ENCODE results near the gene KLHL18. TPM values are rescaled to one million over a fixed set of nuclear protein-coding genes. Genes with fewer than 3 reads are reported as not detected.
"Not testable (repeated sequence)": the region's sequence is repeated elsewhere in the genome, so short reads cannot be mapped to it uniquely, and the experiment has no call there.

KLHL18 gene
- total RNA-seq, 1 donor from 2014 or later, result 47.4 TPM

GRCh38 chr3:47288966-47289910 lies 6.5 kb downstream of the KLHL18 start:
- H3K9me3 Mint-ChIP-seq (ENCODE audit: unreplicated experiment), result peaks cover 1% of the 10 kb centered on the region

GRCh38 chr3:47291158-47291753 lies 8.5 kb downstream of the KLHL18 start:
- peaks cover 4% of the 10 kb centered on the region for H3K9me3 Mint-ChIP-seq (ENCODE audit: unreplicated experiment)
- no peaks in the 10 kb centered on the region for H3K27me3 Mint-ChIP-seq (ENCODE audit: unreplicated experiment)
- H3K4me1 Mint-ChIP-seq (ENCODE audit: low read depth, unreplicated experiment), result peaks cover 4% of the 10 kb centered on the region
- DNase-seq, result no peak
- H3K4me3 Mint-ChIP-seq (ENCODE audit: unreplicated experiment), result no peak overlapping the region
- no peak overlapping the region for H3K27ac Mint-ChIP-seq (ENCODE audit: unreplicated experiment)
- no peaks in the 10 kb centered on the region for H3K36me3 Mint-ChIP-seq (ENCODE audit: unreplicated experiment)
- TF ChIP-seq CTCF (IDR thresholded peaks at IDR 0.05; ENCODE audit: partially characterized antibody, unreplicated experiment), result no peak

More at GRCh38 chr3:47288966-47289910, 6.5 kb downstream of the KLHL18 start:
- Mint-ChIP-seq H3K27me3 (ENCODE audit: unreplicated experiment) (no peaks in the 10 kb centered on the region), H3K36me3 (ENCODE audit: unreplicated experiment) (no peaks in the 10 kb centered on the region), H3K4me3 (ENCODE audit: unreplicated experiment) (no peak overlapping the region), H3K27ac (ENCODE audit: unreplicated experiment) (no peak overlapping the region), H3K4me1 (ENCODE audit: low read depth, unreplicated experiment) (no peaks in the 10 kb centered on the region)
- no peak for TF ChIP-seq CTCF (IDR thresholded peaks at IDR 0.05; ENCODE audit: partially characterized antibody, unreplicated experiment)
- no peak for DNase-seq

GRCh38 chr3:47291754-47292420 lies 9.1 kb downstream of the KLHL18 start:
- H3K9me3 Mint-ChIP-seq (ENCODE audit: unreplicated experiment); H3K4me1 Mint-ChIP-seq (ENCODE audit: low read depth, unreplicated experiment); H3K4me3 Mint-ChIP-seq (ENCODE audit: unreplicated experiment); H3K27me3 Mint-ChIP-seq (ENCODE audit: unreplicated experiment); DNase-seq; H3K27ac Mint-ChIP-seq (ENCODE audit: unreplicated experiment); H3K36me3 Mint-ChIP-seq (ENCODE audit: unreplicated experiment): not testable (repeated sequence)

GRCh38 chr3:47293822-47294221 lies 11.1 kb downstream of the KLHL18 start:
- DNase-seq, result no peak
- H3K4me3 Mint-ChIP-seq (ENCODE audit: unreplicated experiment), result no peak overlapping the region
- H3K27ac Mint-ChIP-seq (ENCODE audit: unreplicated experiment), result no peak overlapping the region
- peaks cover 8% of the 10 kb centered on the region for H3K4me1 Mint-ChIP-seq (ENCODE audit: low read depth, unreplicated experiment)
- peaks cover 4% of the 10 kb centered on the region for H3K9me3 Mint-ChIP-seq (ENCODE audit: unreplicated experiment)
- H3K27me3 Mint-ChIP-seq (ENCODE audit: unreplicated experiment), result no peaks in the 10 kb centered on the region
- no peaks in the 10 kb centered on the region for H3K36me3 Mint-ChIP-seq (ENCODE audit: unreplicated experiment)
- TF ChIP-seq CTCF (IDR thresholded peaks at IDR 0.05; ENCODE audit: partially characterized antibody, unreplicated experiment), result no peak

- H3K4me3 Mint-ChIP-seq (ENCODE audit: unreplicated experiment), result no peak overlapping the region
- no peaks in the 10 kb centered on the region for H3K27me3 Mint-ChIP-seq (ENCODE audit: unreplicated experiment)
- peaks cover 3% of the 10 kb centered on the region for H3K9me3 Mint-ChIP-seq (ENCODE audit: unreplicated experiment)
- no peak for DNase-seq
- H3K27ac Mint-ChIP-seq (ENCODE audit: unreplicated experiment), result no peak overlapping the region
- no peaks in the 10 kb centered on the region for H3K36me3 Mint-ChIP-seq (ENCODE audit: unreplicated experiment)
- peaks cover 8% of the 10 kb centered on the region for H3K4me1 Mint-ChIP-seq (ENCODE audit: low read depth, unreplicated experiment)
- TF ChIP-seq CTCF (IDR thresholded peaks at IDR 0.05; ENCODE audit: partially characterized antibody, unreplicated experiment), result no peak
Observed at GRCh38 chr3:47294392-47294791, 11.6 kb downstream of the KLHL18 start.

Data from glutamatergic neuron (in vitro differentiated cells).